GM12878 (cell line): ENCODE measurements around the gene TNRC6C. TPM values are rescaled to one million over a fixed set of nuclear protein-coding genes. Genes with fewer than 3 reads are reported as not detected.

ENCODE experiments used
- ATAC-seq: fragments of 200-7000 bp; cut with Tn5 transposase; 3 replicates; pipeline ENCODE4 v1.9.1; 2020; ENCODE audit warnings: mild to moderate bottlenecking, moderate library complexity
- BruUV-seq: library from RNA; stranded (reverse); fragments of 400-500 nt; replicated peaks from 2 replicates; lab custom pipeline; 2021; lab: Mats Ljungman, UMichigan
- CTCF ChIA-PET: fragments of 300-600 bp; sonication (Branson Sonifier 250); formaldehyde crosslinking; extraction: SDS; loops from one replicate; lab custom pipeline; 2021; ENCODE audit warnings: inconsistent platforms; lab: Yijun Ruan, JAX
- POLR2A ChIA-PET: fragments of 350-600 bp; formaldehyde crosslinking; extraction: SDS; loops from one replicate; lab custom pipeline; 2021; ENCODE audit warnings: inconsistent platforms; lab: Charles Lee
- RAD21 ChIA-PET: fragments of 300-600 bp; sonication (Branson Sonifier 250); formaldehyde crosslinking; loops from one replicate; lab custom pipeline; 2023; ENCODE audit warnings: antibody characterized with exemption; ENCODE audit not compliant: unreplicated experiment; lab: Charles Lee
- SMC1A ChIA-PET: fragments of 300-600 bp; sonication (Branson Sonifier 250); formaldehyde crosslinking; loops from one replicate; lab custom pipeline; 2023; ENCODE audit not compliant: unreplicated experiment, uncharacterized antibody; lab: Charles Lee
- DNase-seq: peaks from one replicate; pipeline ENCODE4 v3.0.0-alpha.2; 2011; ENCODE audit warnings: low read depth, low spot score
- FAIRE-seq: peaks from 3 replicates; lab custom pipeline; 2011; peaks lifted over from hg19 to GRCh38; lab: Jason Lieb, UNC
- H2AFZ ChIP-seq: 2 replicates; pipeline ENCODE4 v1.6.0; 2011; ENCODE audit warnings: low read depth, low read length, control low read depth; ENCODE audit not compliant: control insufficient read depth
- H3K27ac ChIP-seq: 2 replicates; pipeline ENCODE4 v1.5.1; 2011; ENCODE audit warnings: control low read depth; ENCODE audit not compliant: control insufficient read depth, insufficient read depth
- H3K27me3 ChIP-seq, 2 experiments: replicated peaks in 1 of 2; 2 replicates each; pipeline versions ENCODE4 v1.6.0 to v1.6.1; 2011; ENCODE audit warnings: low read length in 1 of 2; ENCODE audit not compliant: control insufficient read depth in 2 of 2, insufficient read depth in 2 of 2
- H3K36me3 ChIP-seq, 2 experiments: 2 replicates each; pipeline ENCODE4 v1.5.1; 2011; ENCODE audit warnings: low read length in 1 of 2; ENCODE audit not compliant: control insufficient read depth in 2 of 2, insufficient read depth in 2 of 2
- H3K4me1 ChIP-seq: 2 replicates; pipeline ENCODE4 v1.6.1; 2011; ENCODE audit warnings: mild to moderate bottlenecking, low read length, moderate library complexity, mixed read lengths; ENCODE audit not compliant: control insufficient read depth, insufficient read depth
- H3K4me2 ChIP-seq: 2 replicates; pipeline ENCODE4 v1.6.0; 2011; ENCODE audit warnings: control low read depth; ENCODE audit not compliant: control insufficient read depth, insufficient read depth
- H3K4me3 ChIP-seq: fragments of 200-600 bp; sonication (generic); 2 replicates; pipeline ENCODE4 v1.5.1; 2016
- H3K79me2 ChIP-seq: 2 replicates; pipeline ENCODE4 v1.6.0; 2011; ENCODE audit warnings: low read length; ENCODE audit not compliant: control insufficient read depth, insufficient read depth
- H3K9ac ChIP-seq: 2 replicates; pipeline ENCODE4 v1.8.0; 2011; ENCODE audit warnings: low read length, control low read depth, mixed read lengths; ENCODE audit not compliant: control insufficient read depth, insufficient read depth
- H3K9me3 ChIP-seq: replicated peaks from 3 replicates; pipeline ENCODE4 v1.5.1; 2011; ENCODE audit warnings: mild to moderate bottlenecking, low read length; ENCODE audit not compliant: control insufficient read depth, insufficient read depth
- H4K20me1 ChIP-seq: 2 replicates; pipeline ENCODE4 v1.6.0; 2011; ENCODE audit not compliant: control insufficient read depth, insufficient read depth
- BHLHE40 ChIP-seq, 2 experiments: fragments of 450-650 bp in 1 of 2; IDR thresholded peaks; 2 replicates each; pipeline ENCODE4 v1.6.1; 2011 to 2017; ENCODE audit warnings: low read depth in 2 of 2, borderline replicate concordance in 1 of 2, improper control_type of control experiment in 1 of 2, low read length in 1 of 2, mild to moderate bottlenecking in 1 of 2
- CHD2 ChIP-seq: IDR thresholded peaks from 2 replicates; pipeline ENCODE4 v1.6.1; 2011; ENCODE audit warnings: low read depth, low read length, improper control_type of control experiment, borderline replicate concordance
- HDAC6 ChIP-seq: fragments of 200-600 bp; sonication (generic); IDR thresholded peaks from one replicate; pipeline ENCODE4 v1.8.0; 2017; ENCODE audit warnings: antibody characterized with exemption; ENCODE audit not compliant: unreplicated experiment
- HDGF ChIP-seq: fragments of 450-650 bp; IDR thresholded peaks from 2 replicates; pipeline ENCODE4 v1.6.1; 2016; ENCODE audit warnings: antibody characterized with exemption
- MAX ChIP-seq: IDR thresholded peaks from 2 replicates; pipeline ENCODE4 v1.6.1; 2012; ENCODE audit warnings: low read depth, low read length, improper control_type of control experiment
- MTA2 ChIP-seq: fragments of 450-650 bp; IDR thresholded peaks from 2 replicates; pipeline ENCODE4 v1.6.1; 2016; ENCODE audit warnings: low read depth, mild to moderate bottlenecking, moderate library complexity
- NFYB ChIP-seq: IDR thresholded peaks from 2 replicates; pipeline ENCODE4 v1.6.1; 2011; ENCODE audit warnings: low read depth, mild to moderate bottlenecking, low read length, improper control_type of control experiment, moderate library complexity; ENCODE audit not compliant: insufficient read depth
- NR2C2 ChIP-seq: IDR thresholded peaks from 2 replicates; pipeline ENCODE4 v1.6.1; 2011; ENCODE audit warnings: borderline replicate concordance, low read depth; ENCODE audit not compliant: control insufficient read depth, insufficient read length
- SIX5 ChIP-seq: IDR thresholded peaks from 2 replicates; pipeline ENCODE4 v1.6.1; 2011; ENCODE audit warnings: mild to moderate bottlenecking, low read depth, low read length, moderate library complexity; ENCODE audit not compliant: severe bottlenecking
- SUZ12 ChIP-seq: fragments of 200-600 bp; sonication (generic); IDR thresholded peaks from one replicate; pipeline ENCODE4 v1.6.1; 2018; ENCODE audit warnings: antibody characterized with exemption, mild to moderate bottlenecking; ENCODE audit not compliant: unreplicated experiment
- TAF1 ChIP-seq: IDR thresholded peaks from 2 replicates; pipeline ENCODE4 v1.6.1; 2011; ENCODE audit warnings: mild to moderate bottlenecking, low read depth, low read length, borderline replicate concordance
- ZBTB33 ChIP-seq: fragments of 450-650 bp; IDR thresholded peaks from 2 replicates; pipeline ENCODE4 v1.6.1; 2017; ENCODE audit warnings: mild to moderate bottlenecking
- ZBTB4 ChIP-seq: fragments of 450-650 bp; formaldehyde crosslinking; IDR thresholded peaks from 2 replicates; pipeline ENCODE4 v1.4.0; 2022; ENCODE audit warnings: mild to moderate bottlenecking, moderate library complexity
- ZNF384 ChIP-seq: IDR thresholded peaks from 2 replicates; pipeline ENCODE4 v1.6.1; 2012; ENCODE audit warnings: low read depth, mild to moderate bottlenecking, low read length, improper control_type of control experiment, borderline replicate concordance
- ZSCAN29 ChIP-seq: fragments of 450-650 bp; IDR thresholded peaks from 2 replicates; pipeline ENCODE4 v1.6.1; 2017; ENCODE audit warnings: mild to moderate bottlenecking, moderate library complexity
- WGBS: methylation state at CpG from one replicate; pipeline ENCODE4 v1.1.6; 2016; ENCODE audit warnings: low lambda C conversion rate; ENCODE audit not compliant: insufficient replicate concordance, insufficient coverage; ENCODE audit errors: missing lambda C conversion rate; 5-methylcytosine and 5-hydroxymethylcytosine counted together
- in situ Hi-C: fragments of 300-500 bp; cut with MboI; formaldehyde crosslinking; loops from 9 replicates; pipeline ENCODE4 v1.14.3; 2018; ENCODE audit warnings: mixed read lengths
- intact Hi-C: fragments of 100-400 bp; cut with micrococcal nuclease; formaldehyde crosslinking; loops from one replicate; pipeline ENCODE4 v1.14.2; 2022; ENCODE audit not compliant: unreplicated experiment
- polyA plus RNA-seq, 11 experiments: library from polyadenylated mRNA; depleted of rRNA in 4 of 11; unstranded in 6 of 11; stranded (reverse) in 5 of 11; fragments of >200 nt; fragmentation: Nextera tagmentation in 4 of 11; fragmentation: Illumina TruSeq in 1 of 11; extraction: Ambion mirVana in 4 of 11; extraction: Trizol in 1 of 11; gene quantifications; 1 replicate in 1 of 11; 2 replicates in 10 of 11; pipeline versions ENCODE4 v1.2.1 to v1.2.3, GENCODE V29; 2011 to 2016; ENCODE audit warnings: inconsistent platforms in 2 of 11, missing spikeins in 2 of 11, low read depth in 1 of 11
- total RNA-seq, 4 experiments: library from RNA; depleted of rRNA in 3 of 4; stranded (reverse); fragments of >200 nt in 3 of 4; fragmentation: Illumina TruSeq in 1 of 4; extraction: Trizol in 1 of 4; gene quantifications; 2 replicates each; pipeline versions ENCODE4 v1.2.1 to v1.2.3, GENCODE V29; 2013 to 2021

The TNRC6C gene
- total and polyA plus RNA-seq, 10 of the 15 experiments (the other 5 are each of a cell fraction or from before 2014, with no cell fraction given): 0.40 to 6.1 (median 0.96) TPM

- Histone ChIP-seq H3K9me3 (no peaks in the 10 kb centered on the region), H3K36me3 (no peaks in the 10 kb centered on the region), H3K4me1 (no peaks in the 10 kb centered on the region), H4K20me1 (no peaks in the 10 kb centered on the region), H2AFZ (no peak overlapping the region), H3K9ac (no peak overlapping the region), H3K4me3 (no peak overlapping the region), H3K79me2 (no peaks in the 10 kb centered on the region), H3K4me2 (no peak overlapping the region), H3K27ac (no peak overlapping the region), H3K27me3 (peaks cover 0 to 3% of the 10 kb centered on the region in 2 experiments; a peak in 2 of 4 replicates)
- BruUV-seq: no TSS peak
- ATAC-seq (no peak), DNase-seq (no peak), FAIRE-seq (no peak)
- ChIA-PET SMC1A (interaction anchor here (1.0 kb wide), 1 partner anchor 11 kb away, joined by 3 read pairs; no protein-coding TSS in a partner anchor), CTCF (no interaction called here), RAD21 (no interaction called here), POLR2A (interaction anchor here (0.5 kb wide), 1 partner anchor 157 kb away, joined by 3 read pairs; no protein-coding TSS in a partner anchor)
- 21% methylated on average over 9 of the region's 9 CpGs for WGBS
- TF ChIP-seq SUZ12: no peak
- TF ChIP-seq HDGF: no peak
- TF ChIP-seq BHLHE40 (IDR thresholded peaks at IDR 0.05; ENCODE audit: borderline replicate concordance in 1 of 2, low read depth in 2 of 2, low read length in 1 of 2): no peak
- TF ChIP-seq TAF1: no peak
- no peak for TF ChIP-seq SIX5
- TF ChIP-seq ZBTB4 (CRISPR knock-in tag): no peak
- TF ChIP-seq ZBTB33: no peak
- no peak for TF ChIP-seq ZSCAN29
- TF ChIP-seq MAX: no peak
- no peak for TF ChIP-seq ZNF384
- no peak for TF ChIP-seq HDAC6
- no peak for TF ChIP-seq NR2C2
- TF ChIP-seq MTA2: no peak
- no peak for TF ChIP-seq CHD2
- no peak for TF ChIP-seq NFYB
- in situ Hi-C loops: no loop called here
- intact Hi-C loops: no loop called here
Measured at GRCh38 chr17:77923135-77923534, 35.4 kb upstream of the TNRC6C start.
